Astrocyte (in vitro differentiated cells and primary cell): ENCODE results near the gene ZC3HAV1.

ENCODE experiments used
- EZH2 ChIP-seq: IDR thresholded peaks from 2 replicates; pipeline ENCODE4 v1.6.1; 2012; ENCODE audit warnings: mild to moderate bottlenecking, low read length, inconsistent platforms; ENCODE audit not compliant: insufficient read depth
- TF ChIP-seq, protein P1 (sequence below): IDR thresholded peaks from 2 replicates; pipeline ENCODE4 v1.5.1; 2011; ENCODE audit warnings: low read depth, mild to moderate bottlenecking, inconsistent platforms, low read length, moderate library complexity; ENCODE audit not compliant: insufficient read depth

DNA sequence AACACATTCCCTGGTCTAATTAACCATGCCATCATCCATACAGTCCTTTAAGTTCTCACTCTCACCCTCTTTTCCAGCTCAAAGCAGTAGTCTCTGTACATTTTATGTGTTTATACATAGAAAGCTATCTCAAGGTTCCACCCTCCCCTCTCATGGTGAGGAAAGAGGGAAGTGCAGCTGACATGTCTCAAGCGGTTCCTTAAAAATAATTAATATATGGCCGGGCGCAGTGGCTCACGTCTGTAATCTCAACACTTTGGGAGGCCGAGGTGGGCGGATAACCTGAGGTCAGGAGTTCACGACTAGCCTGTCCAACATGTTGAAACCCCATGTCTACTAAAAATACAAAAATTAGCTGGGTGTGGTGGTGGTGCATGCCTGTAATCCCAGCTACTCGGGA, 36.7 kb downstream of the ZC3HAV1 start:
- TF ChIP-seq, protein P1, sequence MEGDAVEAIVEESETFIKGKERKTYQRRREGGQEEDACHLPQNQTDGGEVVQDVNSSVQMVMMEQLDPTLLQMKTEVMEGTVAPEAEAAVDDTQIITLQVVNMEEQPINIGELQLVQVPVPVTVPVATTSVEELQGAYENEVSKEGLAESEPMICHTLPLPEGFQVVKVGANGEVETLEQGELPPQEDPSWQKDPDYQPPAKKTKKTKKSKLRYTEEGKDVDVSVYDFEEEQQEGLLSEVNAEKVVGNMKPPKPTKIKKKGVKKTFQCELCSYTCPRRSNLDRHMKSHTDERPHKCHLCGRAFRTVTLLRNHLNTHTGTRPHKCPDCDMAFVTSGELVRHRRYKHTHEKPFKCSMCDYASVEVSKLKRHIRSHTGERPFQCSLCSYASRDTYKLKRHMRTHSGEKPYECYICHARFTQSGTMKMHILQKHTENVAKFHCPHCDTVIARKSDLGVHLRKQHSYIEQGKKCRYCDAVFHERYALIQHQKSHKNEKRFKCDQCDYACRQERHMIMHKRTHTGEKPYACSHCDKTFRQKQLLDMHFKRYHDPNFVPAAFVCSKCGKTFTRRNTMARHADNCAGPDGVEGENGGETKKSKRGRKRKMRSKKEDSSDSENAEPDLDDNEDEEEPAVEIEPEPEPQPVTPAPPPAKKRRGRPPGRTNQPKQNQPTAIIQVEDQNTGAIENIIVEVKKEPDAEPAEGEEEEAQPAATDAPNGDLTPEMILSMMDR = no peak
- no peak for TF ChIP-seq EZH2
